K562 (cell line): Measurements from ENCODE around the gene VPS45. TPM values are rescaled to one million over a fixed set of nuclear protein-coding genes. Genes with fewer than 3 reads are reported as not detected.

Source experiments
- ATF6 ChIP-seq: sonication (generic); formaldehyde crosslinking; IDR thresholded peaks from 2 replicates; pipeline ENCODE4 v1.4.0; 2020; ENCODE audit warnings: mild to moderate bottlenecking, missing genetic modification reagents
- ETV6 ChIP-seq, 3 experiments: fragments of 150-350 bp in 1 of 3; sonication (generic) in 1 of 3; formaldehyde crosslinking in 1 of 3; IDR thresholded peaks; 2 replicates each; pipeline versions ENCODE4 v1.6.1 to v1.8.0; 2014 to 2022; ENCODE audit warnings: borderline replicate concordance in 2 of 3, low read depth in 2 of 3, antibody characterized with exemption in 1 of 3, low read length in 1 of 3, mild to moderate bottlenecking in 1 of 3, missing genetic modification reagents in 1 of 3
- FOSL1 ChIP-seq: fragments of 200-800 bp; sonication (Bioruptor generic); conservative IDR thresholded peaks from 2 replicates; pipeline ENCODE4 v1.6.1; 2016; ENCODE audit warnings: missing genetic modification characterization, missing compliant biosample characterization
- MEF2D ChIP-seq: conservative IDR thresholded peaks from 2 replicates; pipeline ENCODE4 v1.6.1; 2016; ENCODE audit warnings: low read depth, missing genetic modification characterization, missing compliant biosample characterization
- RNF2 ChIP-seq: sonication (generic); IDR thresholded peaks from 2 replicates; pipeline ENCODE4 v1.6.1; 2016
- SMARCC2 ChIP-seq: fragments of 450-650 bp; IDR thresholded peaks from 2 replicates; pipeline ENCODE4 v1.6.1; 2017; ENCODE audit warnings: antibody characterized with exemption, moderate library complexity, mild to moderate bottlenecking, low read depth
- TSHZ1 ChIP-seq: fragments of 250-450 bp; sonication (Bioruptor Pico); IDR thresholded peaks from 2 replicates; pipeline ENCODE4 v1.4.0; 2020; ENCODE audit warnings: mild to moderate bottlenecking, moderate library complexity
- ZBTB34 ChIP-seq: fragments of 250-450 bp; sonication (Bioruptor Pico); IDR thresholded peaks from 2 replicates; pipeline ENCODE4 v1.8.0; 2021; ENCODE audit warnings: mild to moderate bottlenecking, moderate library complexity
- ZNF785 ChIP-seq: fragments of 250-450 bp; sonication (Bioruptor Pico); IDR thresholded peaks from 2 replicates; pipeline ENCODE4 v1.4.0; 2020; ENCODE audit warnings: mild to moderate bottlenecking
- ZSCAN29 ChIP-seq: fragments of 450-650 bp; IDR thresholded peaks from 2 replicates; pipeline ENCODE4 v1.6.1; 2017
- polyA plus RNA-seq, 8 experiments: library from polyadenylated mRNA; depleted of rRNA in 4 of 8; stranded (reverse) in 5 of 8; unstranded in 3 of 8; fragments of >200 nt; fragmentation: Nextera tagmentation in 2 of 8; fragmentation: Illumina TruSeq in 1 of 8; extraction: Ambion mirVana in 2 of 8; extraction: Trizol in 1 of 8; gene quantifications; 2 replicates each; pipeline versions ENCODE4 v1.2.1 to v1.2.3, GENCODE V29; 2011 to 2014; ENCODE audit warnings: inconsistent platforms in 1 of 8, missing spikeins in 1 of 8
- total RNA-seq, 7 experiments: library from RNA; depleted of rRNA in 6 of 7; stranded (reverse); fragments of >200 nt in 6 of 7; fragmentation: Illumina TruSeq in 2 of 7; extraction: Trizol in 2 of 7; gene quantifications; 2 replicates each; pipeline versions ENCODE4 v1.2.1 to v1.2.3, GENCODE V29; 2011 to 2021; ENCODE audit warnings: low replicate concordance in 1 of 7
- TF ChIP-seq, protein P1 (sequence below): fragments of 250-450 bp; sonication (Bioruptor Pico); IDR thresholded peaks from 2 replicates; pipeline ENCODE4 v1.4.0; 2020; ENCODE audit warnings: mild to moderate bottlenecking, moderate library complexity
- TF ChIP-seq, protein P2 (sequence below): fragments of 250-450 bp; sonication (Bioruptor Pico); IDR thresholded peaks from 2 replicates; pipeline ENCODE4 v1.9.0; 2021; ENCODE audit warnings: mild to moderate bottlenecking, inconsistent platforms

Gene VPS45
- total and polyA plus RNA-seq, 9 of the 15 experiments (the other 6 are each of a cell fraction or from before 2014, with no cell fraction given), result 17.9 to 48.2 (median 34.4) TPM

GRCh38 chr1:150149271-150150132, 81.9 kb downstream of the VPS45 start, which contains the start of gene PLEKHO1 (continued):
- TF ChIP-seq TSHZ1 (CRISPR knock-in tag) (no peak), FOSL1 (tag) (peak; percentile 72), ZSCAN29 (no peak), ETV6 (IDR thresholded peaks at IDR 0.05; ENCODE audit: borderline replicate concordance in 1 of 2, low read depth in 2 of 2, low read length in 1 of 2) (no peak), ETV6 (CRISPR knock-in tag; IDR thresholded peaks at IDR 0.05; ENCODE audit: borderline replicate concordance) (no peak), SMARCC2 (no peak), ZBTB34 (CRISPR knock-in tag) (no peak), ZNF785 (no peak), RNF2 (no peak), MEF2D (tag) (no peak), ATF6 (no peak)
- TF ChIP-seq, protein P1, sequence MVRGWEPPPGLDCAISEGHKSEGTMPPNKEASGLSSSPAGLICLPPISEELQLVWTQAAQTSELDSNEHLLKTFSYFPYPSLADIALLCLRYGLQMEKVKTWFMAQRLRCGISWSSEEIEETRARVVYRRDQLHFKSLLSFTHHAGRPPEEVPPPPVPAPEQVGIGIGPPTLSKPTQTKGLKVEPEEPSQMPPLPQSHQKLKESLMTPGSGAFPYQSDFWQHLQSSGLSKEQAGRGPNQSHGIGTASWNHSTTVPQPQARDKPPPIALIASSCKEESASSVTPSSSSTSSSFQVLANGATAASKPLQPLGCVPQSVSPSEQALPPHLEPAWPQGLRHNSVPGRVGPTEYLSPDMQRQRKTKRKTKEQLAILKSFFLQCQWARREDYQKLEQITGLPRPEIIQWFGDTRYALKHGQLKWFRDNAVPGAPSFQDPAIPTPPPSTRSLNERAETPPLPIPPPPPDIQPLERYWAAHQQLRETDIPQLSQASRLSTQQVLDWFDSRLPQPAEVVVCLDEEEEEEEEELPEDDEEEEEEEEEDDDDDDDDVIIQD (CRISPR knock-in tag), result no peak
- TF ChIP-seq, protein P2, sequence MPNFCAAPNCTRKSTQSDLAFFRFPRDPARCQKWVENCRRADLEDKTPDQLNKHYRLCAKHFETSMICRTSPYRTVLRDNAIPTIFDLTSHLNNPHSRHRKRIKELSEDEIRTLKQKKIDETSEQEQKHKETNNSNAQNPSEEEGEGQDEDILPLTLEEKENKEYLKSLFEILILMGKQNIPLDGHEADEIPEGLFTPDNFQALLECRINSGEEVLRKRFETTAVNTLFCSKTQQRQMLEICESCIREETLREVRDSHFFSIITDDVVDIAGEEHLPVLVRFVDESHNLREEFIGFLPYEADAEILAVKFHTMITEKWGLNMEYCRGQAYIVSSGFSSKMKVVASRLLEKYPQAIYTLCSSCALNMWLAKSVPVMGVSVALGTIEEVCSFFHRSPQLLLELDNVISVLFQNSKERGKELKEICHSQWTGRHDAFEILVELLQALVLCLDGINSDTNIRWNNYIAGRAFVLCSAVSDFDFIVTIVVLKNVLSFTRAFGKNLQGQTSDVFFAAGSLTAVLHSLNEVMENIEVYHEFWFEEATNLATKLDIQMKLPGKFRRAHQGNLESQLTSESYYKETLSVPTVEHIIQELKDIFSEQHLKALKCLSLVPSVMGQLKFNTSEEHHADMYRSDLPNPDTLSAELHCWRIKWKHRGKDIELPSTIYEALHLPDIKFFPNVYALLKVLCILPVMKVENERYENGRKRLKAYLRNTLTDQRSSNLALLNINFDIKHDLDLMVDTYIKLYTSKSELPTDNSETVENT (CRISPR knock-in tag), result no peak
